Testis (tissue), 3 donors: ENCODE measurements around the gene MT1M. TPM values are rescaled to one million over a fixed set of nuclear protein-coding genes. Genes with fewer than 3 reads are reported as not detected.

Source experiments
- DNase-seq: peaks from one replicate; pipeline ENCODE4 v3.0.0-alpha.2; 2019
- H3K27ac ChIP-seq, 2 donors: fragments of 200-600 bp; sonication (generic); one replicate each; pipeline ENCODE4 v1.5.1; 2019
- H3K27me3 ChIP-seq: fragments of 200-600 bp; sonication (generic); one replicate; pipeline ENCODE4 v1.5.1; 2019
- H3K36me3 ChIP-seq: fragments of 200-600 bp; sonication (generic); one replicate; pipeline ENCODE4 v1.5.1; 2017; ENCODE audit warnings: low read depth; ENCODE audit errors: missing control alignments
- H3K4me1 ChIP-seq: fragments of 200-600 bp; sonication (generic); one replicate; pipeline ENCODE4 v1.5.1; 2019
- H3K4me3 ChIP-seq, 2 donors: fragments of 200-600 bp; sonication (generic); one replicate each; pipeline ENCODE4 v1.5.1; 2017 to 2019
- H3K9me3 ChIP-seq: fragments of 200-600 bp; sonication (generic); one replicate; pipeline ENCODE4 v1.5.1; 2017
- CTCF ChIP-seq, 3 experiments: fragments of 450-650 bp in 2 of 3; fragments of 200-600 bp in 1 of 3; sonication (generic) in 1 of 3; IDR thresholded peaks; one replicate each; pipeline ENCODE4 v1.5.1; 2016 to 2019; ENCODE audit warnings: antibody characterized with exemption in 3 of 3, mild to moderate bottlenecking in 2 of 3, moderate library complexity in 1 of 3
- POLR2A ChIP-seq: fragments of 450-650 bp; IDR thresholded peaks from one replicate; pipeline ENCODE4 v1.6.1; 2017; ENCODE audit warnings: antibody characterized with exemption, mild to moderate bottlenecking, moderate library complexity
- WGBS, 2 donors: methylation state at CpG; one replicate each; pipeline ENCODE4 v1.1.5; 2018; 5-methylcytosine and 5-hydroxymethylcytosine counted together
- intact Hi-C: fragments of 100-400 bp; cut with DNase I; formaldehyde crosslinking; loops from one replicate; pipeline ENCODE4 v1.15.1; 2023; ENCODE audit warnings: low total_unique reads
- polyA plus RNA-seq: library from polyadenylated mRNA; stranded (reverse); fragments of 350-450 nt; fragmentation: Illumina TruSeq; extraction: RNeasy Lipid Tissue Mini Kit (QIAGEN cat#74804); gene quantifications from one replicate; pipeline ENCODE4 v1.2.3, GENCODE V29; 2014; ENCODE audit warnings: low read depth, low replicate concordance; ENCODE audit not compliant: insufficient read depth
- total RNA-seq, 2 donors: library from RNA; depleted of rRNA; stranded (reverse); fragments of >200 nt; gene quantifications; one replicate each; pipeline ENCODE4 v1.2.3, GENCODE V29; 2016

The MT1M gene
- total and polyA plus RNA-seq, 3 donors from 2014 or later = 2.2 to 3.7 (median 2.6) TPM

- no peaks in the 10 kb centered on the region for H3K27me3 ChIP-seq
- peak overlapping the region; percentile 40 to 57 for H3K4me3 ChIP-seq
- WGBS, 2 donors = 39 to 65% methylated on average over 5 to 6 of the region's 6 CpGs
- H3K27ac ChIP-seq = peak overlapping the region in 1 of 2 donors; percentile 69
- H3K36me3 ChIP-seq = no peaks in the 10 kb centered on the region
- TF ChIP-seq CTCF (IDR thresholded peaks at IDR 0.05) = no peak
- no peak for TF ChIP-seq POLR2A
- H3K4me1 ChIP-seq = peaks cover 8% of the 10 kb centered on the region
- no peaks in the 10 kb centered on the region for H3K9me3 ChIP-seq
- intact Hi-C loops = no loop called here
- DNase-seq = no peak
These were observed 448 bp downstream of the MT1M start for GRCh38 chr16:56632848-56633365.

GRCh38 chr16:56633535-56633934 lies 1.1 kb downstream of the MT1M start:
- H3K36me3 ChIP-seq = no peaks in the 10 kb centered on the region
- no peaks in the 10 kb centered on the region for H3K9me3 ChIP-seq
- H3K27ac ChIP-seq = no peak overlapping the region
- H3K4me1 ChIP-seq = peaks cover 14% of the 10 kb centered on the region
- DNase-seq = no peak
- 59 to 67% methylated on average over 7 of the region's 7 CpGs for WGBS, 2 donors
- no peak for TF ChIP-seq POLR2A
- intact Hi-C loops = no loop called here
- no peak overlapping the region for H3K4me3 ChIP-seq
- no peaks in the 10 kb centered on the region for H3K27me3 ChIP-seq

GRCh38 chr16:56634715-56635440 lies 2.4 kb downstream of the MT1M start:
- no peak for DNase-seq
- H3K36me3 ChIP-seq = no peaks in the 10 kb centered on the region
- H3K27me3 ChIP-seq = no peaks in the 10 kb centered on the region
- H3K9me3 ChIP-seq = no peaks in the 10 kb centered on the region
- no peak for TF ChIP-seq POLR2A
- no peak for TF ChIP-seq CTCF (IDR thresholded peaks at IDR 0.05)
- WGBS, 2 donors = 38 to 47% methylated on average over 34 to 47 of the region's 47 CpGs
- peak overlapping the region in 1 of 2 donors; percentile 10 for H3K4me3 ChIP-seq
- H3K4me1 ChIP-seq = peaks cover 19% of the 10 kb centered on the region
- intact Hi-C loops = no loop called here
- no peak overlapping the region for H3K27ac ChIP-seq

- intact Hi-C loops = no loop called here
- 16 to 31% methylated on average over 6 to 40 of the region's 40 CpGs for WGBS, 2 donors
- TF ChIP-seq POLR2A (no peak), CTCF (IDR thresholded peaks at IDR 0.05) (no peak)
- no peaks in the 10 kb centered on the region for H3K9me3 ChIP-seq
- H3K27me3 ChIP-seq = no peaks in the 10 kb centered on the region
- no peak for DNase-seq
- peaks cover 19% of the 10 kb centered on the region for H3K4me1 ChIP-seq
- H3K4me3 ChIP-seq = peak overlapping the region in 1 of 2 donors; percentile 10
- no peaks in the 10 kb centered on the region for H3K36me3 ChIP-seq
- H3K27ac ChIP-seq = no peak overlapping the region
These were observed 3.0 kb downstream of the MT1M start for GRCh38 chr16:56635441-56635967.

GRCh38 chr16:56636616-56637413 lies 4.4 kb downstream of the MT1M start:
- H3K27me3 ChIP-seq = no peaks in the 10 kb centered on the region
- WGBS, 2 donors = 61 to 62% methylated on average over 9 of the region's 9 CpGs
- no peak for DNase-seq

More at GRCh38 chr16:56636616-56637413, 4.4 kb downstream of the MT1M start:
- H3K27ac ChIP-seq = no peak overlapping the region
- H3K4me1 ChIP-seq = peaks cover 17% of the 10 kb centered on the region
- H3K4me3 ChIP-seq = no peak overlapping the region
- no peaks in the 10 kb centered on the region for H3K36me3 ChIP-seq
- TF ChIP-seq CTCF (IDR thresholded peaks at IDR 0.05) = no peak
- TF ChIP-seq POLR2A = no peak
- intact Hi-C loops = no loop called here
- H3K9me3 ChIP-seq = no peaks in the 10 kb centered on the region
